Hematopoietic multipotent progenitor cell treated with erythropoietin and hydrocortisone succinate and interleukin-3 and kit ligand, for 15 days (in vitro differentiated cells): ENCODE data around the gene SLC24A3.

Source experiments
- DNase-seq: peaks from one replicate; pipeline ENCODE4 v3.0.0-alpha.2; 2015; ENCODE audit warnings: low spot score

SLC24A3 gene

GRCh38 chr20:19241440-19241839 lies 29.0 kb downstream of the SLC24A3 start:
- DNase-seq: no peak

DNA sequence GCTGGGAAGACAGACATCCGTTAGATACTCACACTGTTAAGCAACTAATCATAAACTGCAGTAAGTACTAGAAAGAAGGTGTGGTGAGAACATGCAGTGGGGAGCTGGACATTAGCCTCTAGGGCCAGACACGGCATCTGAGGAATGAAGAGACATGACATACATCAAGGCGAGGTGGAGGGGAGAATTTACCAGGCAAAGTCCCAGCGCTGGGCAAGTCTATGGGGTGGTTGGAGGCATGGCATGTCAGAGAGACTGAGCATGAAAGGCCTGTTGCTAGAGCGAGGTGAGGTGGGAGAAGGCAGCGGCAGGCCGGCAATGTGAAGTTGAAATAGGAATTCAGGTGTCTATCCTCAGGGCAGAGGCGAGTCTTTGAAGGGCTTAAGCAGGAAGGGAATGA lies 31.8 kb downstream of the SLC24A3 start:
- DNase-seq: no peak

- no peak for DNase-seq
Measured at GRCh38 chr20:19249106-19249879, 36.9 kb downstream of the SLC24A3 start.

DNA sequence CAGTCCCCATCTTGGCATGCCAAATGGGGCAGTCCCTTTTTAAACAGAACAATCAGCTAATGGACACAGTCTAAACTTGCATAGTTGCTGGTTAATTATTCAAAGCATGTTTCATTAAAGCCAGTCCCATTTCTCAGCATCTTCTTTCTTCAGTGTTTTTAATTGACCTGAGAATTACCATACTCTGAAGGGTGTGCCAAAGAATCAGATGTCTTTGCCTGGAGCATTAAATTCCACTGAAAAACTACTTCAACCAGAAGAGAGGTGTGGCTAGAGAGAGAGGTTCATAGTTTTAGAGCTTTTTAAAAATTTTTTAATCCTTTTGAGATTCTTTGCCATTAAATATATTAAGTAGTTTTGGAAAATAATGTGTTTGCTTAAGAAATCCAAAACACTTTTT lies 37.9 kb downstream of the SLC24A3 start:
- no peak for DNase-seq

GRCh38 chr20:19251506-19251905 lies 39.1 kb downstream of the SLC24A3 start:
- DNase-seq: no peak

DNA sequence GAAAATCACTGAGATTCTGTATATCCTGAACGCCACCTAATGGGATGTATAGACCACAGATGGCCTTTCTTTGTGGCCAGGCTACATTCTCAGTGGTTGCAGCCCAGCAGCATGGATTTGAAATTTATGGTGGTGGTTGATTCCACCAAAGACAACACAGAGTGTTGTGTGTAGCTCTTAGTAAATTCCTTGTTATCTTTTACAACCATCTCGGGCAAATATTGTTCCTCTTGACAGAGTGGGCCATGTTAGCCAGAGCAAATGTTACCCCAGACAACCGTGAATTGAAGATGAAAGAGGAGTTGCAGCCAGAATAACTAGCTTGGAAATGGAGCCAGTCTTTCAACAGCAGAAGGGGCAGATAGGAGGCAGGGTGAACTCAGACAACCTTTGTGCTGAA lies 39.5 kb downstream of the SLC24A3 start:
- DNase-seq: no peak

DNA sequence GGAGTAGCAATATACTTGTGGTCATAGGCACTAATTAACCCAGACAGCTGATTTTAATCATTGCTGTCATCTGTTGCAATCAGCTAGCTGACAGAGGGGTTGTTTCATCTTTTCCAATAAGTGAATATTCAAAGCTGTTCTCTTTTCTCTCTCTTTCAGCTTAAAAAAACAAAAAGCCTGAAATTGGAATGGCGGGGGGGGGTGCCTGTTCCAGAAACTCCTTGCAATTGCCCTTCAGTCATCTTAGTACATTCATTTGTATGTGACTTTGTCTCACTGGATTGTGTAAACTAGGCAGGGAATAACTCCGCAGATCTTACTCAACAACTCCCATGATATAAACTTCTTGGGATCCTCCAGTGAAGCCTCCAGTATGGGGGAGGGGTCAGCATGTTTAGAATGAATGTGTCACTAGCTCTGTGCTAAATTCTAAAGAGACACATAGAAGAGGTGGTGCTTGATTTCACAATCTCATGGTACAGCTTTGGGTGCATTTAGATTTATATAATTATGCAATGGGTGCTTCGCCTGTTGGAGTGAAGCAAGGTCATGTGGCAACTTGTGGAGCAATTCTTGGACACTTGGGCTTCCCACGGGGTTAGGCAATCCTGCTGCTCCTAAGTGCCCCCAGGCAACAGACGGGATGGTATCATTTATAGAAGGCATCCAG lies 40.1 kb downstream of the SLC24A3 start:
- DNase-seq: no peak

- DNase-seq: no peak
Measured at GRCh38 chr20:19253316-19253715, 40.9 kb downstream of the SLC24A3 start.

- no peak for DNase-seq
Measured at GRCh38 chr20:19253916-19254820, 41.7 kb downstream of the SLC24A3 start.

GRCh38 chr20:19254956-19255355 lies 42.5 kb downstream of the SLC24A3 start:
- DNase-seq: no peak

- no peak for DNase-seq
Measured at GRCh38 chr20:19256085-19256484, 43.6 kb downstream of the SLC24A3 start.

DNA sequence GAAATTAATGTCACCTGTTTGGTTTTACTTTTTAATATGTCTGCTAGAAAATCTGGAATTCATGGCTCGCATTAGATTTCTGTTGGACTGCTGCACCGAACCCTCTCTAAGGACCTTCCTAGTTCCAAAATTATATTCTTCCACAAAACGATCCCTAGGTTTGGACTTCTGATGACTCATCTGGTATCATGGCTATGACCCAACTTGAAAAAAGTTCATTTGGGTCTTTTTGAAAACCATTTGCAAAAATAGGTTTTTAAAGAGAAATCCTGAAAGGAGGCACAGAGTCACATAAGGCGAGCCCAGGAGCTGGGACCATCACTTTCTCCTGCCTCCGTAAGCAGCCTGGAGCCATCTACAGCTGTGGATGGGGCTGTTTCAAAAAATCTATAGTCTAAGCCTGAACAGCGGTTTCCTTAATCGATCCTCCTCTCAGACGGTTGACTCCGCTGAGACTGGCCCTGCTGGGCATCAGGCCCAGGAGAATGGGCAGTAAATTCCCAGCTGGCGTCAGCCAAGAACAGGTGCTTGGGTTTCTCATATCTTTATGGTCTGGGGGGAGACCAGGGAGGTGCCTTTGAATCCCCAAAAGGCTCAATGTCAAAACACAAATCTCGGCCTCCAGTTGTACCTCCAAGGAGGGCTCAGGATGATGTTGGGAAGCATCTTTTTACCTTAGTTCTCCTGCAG lies 44.6 kb downstream of the SLC24A3 start:
- no peak for DNase-seq

GRCh38 chr20:19257865-19258264 lies 45.4 kb downstream of the SLC24A3 start:
- no peak for DNase-seq

DNA sequence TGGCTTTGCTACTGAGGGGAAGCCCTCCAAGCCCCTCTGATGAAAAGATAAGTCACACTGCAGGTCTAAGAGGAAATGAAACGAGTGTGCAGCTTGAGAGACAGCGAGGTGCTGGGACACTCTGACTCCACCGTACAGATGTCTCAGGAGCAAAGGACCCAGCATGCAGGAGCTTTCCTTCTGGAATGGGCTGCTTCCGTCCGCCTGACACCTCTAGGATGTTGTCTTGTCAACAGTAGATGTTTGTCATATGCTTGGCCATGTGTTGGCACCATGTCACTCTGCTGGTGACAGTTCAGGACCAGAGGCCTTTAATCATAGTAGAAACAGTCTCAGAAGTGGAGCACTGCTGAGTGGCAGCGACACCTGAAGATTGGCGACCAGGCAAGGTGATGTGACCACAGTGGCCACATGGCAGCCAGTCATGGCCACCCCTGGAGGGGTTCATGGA lies 46.7 kb downstream of the SLC24A3 start:
- no peak for DNase-seq

DNA sequence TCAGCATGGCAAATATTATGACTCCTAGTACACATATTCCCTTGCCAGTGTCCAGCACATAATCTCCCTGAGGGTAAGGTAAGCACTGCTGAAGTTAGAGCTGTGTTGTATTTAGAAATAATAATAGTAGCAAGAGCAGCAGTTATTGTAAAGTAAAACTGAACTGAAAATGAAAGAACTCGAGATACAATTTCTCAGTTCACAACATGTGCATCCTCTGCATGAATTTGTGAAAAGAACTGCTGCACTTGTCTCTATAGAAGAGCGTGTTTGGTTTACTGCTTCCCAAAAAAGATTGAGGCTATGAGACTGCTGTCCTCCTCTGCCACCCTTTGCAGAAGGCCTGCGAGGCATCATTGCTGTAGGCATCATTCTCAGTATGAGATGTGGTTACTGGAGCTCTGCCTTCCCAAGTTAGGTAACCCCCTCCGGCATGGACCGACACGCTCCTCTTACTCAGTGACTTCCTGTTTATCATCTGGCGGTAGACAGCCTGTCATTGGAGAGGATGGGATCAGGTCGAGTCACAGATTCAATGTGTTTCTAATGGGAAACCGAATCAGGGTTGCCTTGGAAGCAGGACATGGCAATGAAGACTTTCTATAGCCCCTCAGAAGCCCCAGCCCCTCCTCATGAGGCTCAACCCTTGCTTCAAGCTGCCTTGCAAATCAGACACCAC lies 48.1 kb downstream of the SLC24A3 start:
- no peak for DNase-seq

GRCh38 chr20:19264191-19264590 lies 51.7 kb downstream of the SLC24A3 start:
- no peak for DNase-seq

- no peak for DNase-seq
Measured at GRCh38 chr20:19265646-19266374, 53.4 kb downstream of the SLC24A3 start.

- no peak for DNase-seq
Measured at GRCh38 chr20:19268426-19268825, 56.0 kb downstream of the SLC24A3 start.

- no peak for DNase-seq
Measured at GRCh38 chr20:19269737-19270340, 57.4 kb downstream of the SLC24A3 start.
